IMR-90 (cell line): ENCODE measurements around the gene MNAT1. TPM values are rescaled to one million over a fixed set of nuclear protein-coding genes. Genes with fewer than 3 reads are reported as not detected.

Experiments
- ATAC-seq: fragments of 200-7000 bp; cut with Tn5 transposase; 2 replicates; pipeline ENCODE4 v1.9.1; 2020; ENCODE audit warnings: low read depth, mild to moderate bottlenecking, moderate library complexity
- Bru-seq: library from RNA; stranded (reverse); fragments of 400-500 nt; gene quantifications from one replicate; lab custom pipeline; 2021; lab: Mats Ljungman, UMichigan
- BruChase-seq, 2 experiments: library from RNA; stranded (reverse); fragments of 400-500 nt; gene quantifications; one replicate each; lab custom pipeline; 2021; lab: Mats Ljungman, UMichigan
- BruUV-seq: library from RNA; stranded (reverse); fragments of 400-500 nt; replicated peaks from 2 replicates; lab custom pipeline; 2021; lab: Mats Ljungman, UMichigan
- CTCF ChIA-PET: fragments of 300-600 bp; formaldehyde crosslinking; extraction: SDS; loops from one replicate; lab custom pipeline; 2021; ENCODE audit warnings: antibody characterized with exemption; lab: Yijun Ruan, JAX
- POLR2A ChIA-PET: fragments of 300-600 bp; sonication (Branson Sonifier 250); formaldehyde crosslinking; loops from one replicate; lab custom pipeline; 2022; ENCODE audit warnings: antibody characterized with exemption; ENCODE audit not compliant: unreplicated experiment; lab: Charles Lee
- DNase-seq: peaks from one replicate; pipeline ENCODE4 v3.0.0; 2013
- H2AFZ ChIP-seq: replicated peaks from 2 replicates; pipeline ENCODE3; 2013; ENCODE audit warnings: low read length, mild to moderate bottlenecking; ENCODE audit not compliant: poor library complexity
- H2AK5ac ChIP-seq: 2 replicates; pipeline ENCODE4 v1.6.1; 2013; ENCODE audit warnings: low read depth, low read length, inconsistent platforms
- H2AK9ac ChIP-seq: replicated peaks from 2 replicates; pipeline ENCODE3; 2013; ENCODE audit warnings: mild to moderate bottlenecking, low read depth, low read length, moderate library complexity; ENCODE audit not compliant: poor library complexity
- H2BK120ac ChIP-seq: 2 replicates; pipeline ENCODE4 v1.6.1; 2013; ENCODE audit warnings: low read depth, low read length, inconsistent platforms
- H2BK15ac ChIP-seq: 3 replicates; pipeline ENCODE4 v1.6.1; 2013; ENCODE audit warnings: low read depth, low read length, inconsistent platforms
- H2BK20ac ChIP-seq: 2 replicates; pipeline ENCODE4 v1.6.1; 2013; ENCODE audit warnings: low read depth, mild to moderate bottlenecking, inconsistent platforms, low read length, moderate library complexity
- H2BK5ac ChIP-seq: 2 replicates; pipeline ENCODE4 v1.6.1; 2013; ENCODE audit warnings: mild to moderate bottlenecking, low read depth, low read length, inconsistent platforms; ENCODE audit not compliant: poor library complexity, severe bottlenecking
- H3K14ac ChIP-seq: replicated peaks from 2 replicates; pipeline ENCODE4 v1.6.1; 2013; ENCODE audit warnings: low read depth, low read length, inconsistent platforms
- H3K18ac ChIP-seq: 2 replicates; pipeline ENCODE4 v1.6.1; 2013; ENCODE audit warnings: low read depth, low read length, control low read depth
- H3K23ac ChIP-seq: 2 replicates; pipeline ENCODE4 v1.6.1; 2013; ENCODE audit warnings: low read depth, low read length, inconsistent platforms
- H3K27ac ChIP-seq: 2 replicates; pipeline ENCODE4 v1.5.1; 2013; ENCODE audit warnings: mild to moderate bottlenecking, control low read depth, low read length; ENCODE audit not compliant: insufficient read depth
- H3K27me3 ChIP-seq: 2 replicates; pipeline ENCODE4 v1.6.1; 2013; ENCODE audit warnings: low read length; ENCODE audit not compliant: control insufficient read depth, insufficient read depth
- H3K36me3 ChIP-seq: 2 replicates; pipeline ENCODE4 v1.6.1; 2013; ENCODE audit warnings: low read length, mixed read lengths; ENCODE audit not compliant: control insufficient read depth, insufficient read depth
- H3K4ac ChIP-seq: 2 replicates; pipeline ENCODE4 v1.6.1; 2013; ENCODE audit warnings: low read depth, low read length, inconsistent platforms
- H3K4me1 ChIP-seq: 2 replicates; pipeline ENCODE4 v1.6.1; 2013; ENCODE audit warnings: low read length, mixed read lengths; ENCODE audit not compliant: control insufficient read depth, insufficient read depth
- H3K4me2 ChIP-seq: 2 replicates; pipeline ENCODE4 v1.6.1; 2013; ENCODE audit warnings: low read depth, mild to moderate bottlenecking, control low read depth, low read length, moderate library complexity
- H3K4me3 ChIP-seq: 2 replicates; pipeline ENCODE4 v1.5.1; 2013; ENCODE audit warnings: low read depth, mild to moderate bottlenecking, control low read depth, low read length, moderate library complexity; ENCODE audit not compliant: insufficient read depth
- H3K56ac ChIP-seq: 2 replicates; pipeline ENCODE4 v1.6.1; 2013; ENCODE audit warnings: low read length, inconsistent platforms; ENCODE audit not compliant: insufficient read depth; ENCODE audit errors: extremely low read depth
- H3K79me1 ChIP-seq, 2 experiments: 2 replicates each; pipeline ENCODE4 v1.6.1; 2013; ENCODE audit warnings: low read length in 2 of 2, inconsistent platforms in 1 of 2, low read depth in 1 of 2
- H3K9ac ChIP-seq: 2 replicates; pipeline ENCODE4 v1.6.1; 2013; ENCODE audit warnings: low read depth, low read length, control low read depth
- H3K9me1 ChIP-seq: 2 replicates; pipeline ENCODE4 v1.6.1; 2013; ENCODE audit warnings: low read length, inconsistent platforms; ENCODE audit not compliant: insufficient read depth
- H3K9me3 ChIP-seq: 2 replicates; pipeline ENCODE4 v1.6.1; 2013; ENCODE audit warnings: low read length; ENCODE audit not compliant: control insufficient read depth, insufficient read depth
- H4K20me1 ChIP-seq: 2 replicates; pipeline ENCODE4 v1.6.1; 2013; ENCODE audit warnings: low read length, inconsistent platforms; ENCODE audit not compliant: insufficient read depth
- H4K5ac ChIP-seq: 2 replicates; pipeline ENCODE4 v1.6.1; 2013; ENCODE audit warnings: mild to moderate bottlenecking, low read depth, low read length, control low read depth
- H4K8ac ChIP-seq, 2 experiments: 2 replicates each; pipeline ENCODE4 v1.6.1; 2013; ENCODE audit warnings: low read depth in 2 of 2, low read length in 2 of 2, control low read depth in 1 of 2, inconsistent platforms in 1 of 2
- H4K91ac ChIP-seq: 2 replicates; pipeline ENCODE4 v1.6.1; 2013; ENCODE audit warnings: low read depth, low read length, inconsistent platforms; ENCODE audit not compliant: insufficient read depth
- BHLHE40 ChIP-seq: fragments of 150-350 bp; IDR thresholded peaks from 2 replicates; pipeline ENCODE4 v1.6.1; 2016; ENCODE audit warnings: mild to moderate bottlenecking, low read depth, low read length
- MAZ ChIP-seq: IDR thresholded peaks from 2 replicates; pipeline ENCODE4 v1.6.1; 2012; ENCODE audit warnings: low read depth, mild to moderate bottlenecking, low read length, improper control_type of control experiment, moderate library complexity, borderline replicate concordance
- POLR2A ChIP-seq: IDR thresholded peaks from 2 replicates; pipeline ENCODE4 v1.6.1; 2012; ENCODE audit warnings: mild to moderate bottlenecking, low read depth, low read length
- RAD21 ChIP-seq: IDR thresholded peaks from 2 replicates; pipeline ENCODE4 v1.6.1; 2012; ENCODE audit warnings: low read length, improper control_type of control experiment
- RCOR1 ChIP-seq: IDR thresholded peaks from 2 replicates; pipeline ENCODE4 v1.6.1; 2012; ENCODE audit warnings: mild to moderate bottlenecking, low read length, improper control_type of control experiment; ENCODE audit not compliant: insufficient replicate concordance
- WGBS, 2 experiments: methylation state at CpG; one replicate each; pipeline versions ENCODE4 v1.1.5 to v1.1.7; 2013; ENCODE audit warnings: missing lambda C conversion rate in 2 of 2; ENCODE audit not compliant: insufficient read length in 1 of 2; ENCODE audit errors: extremely low coverage in 2 of 2; 5-methylcytosine and 5-hydroxymethylcytosine counted together
- dilution Hi-C: fragments of 300-500 bp; cut with HindIII; formaldehyde crosslinking; loops from one replicate; pipeline ENCODE4 v1.14.3; 2018; ENCODE audit warnings: low sequenced_read_pairs; ENCODE audit not compliant: unreplicated experiment
- in situ Hi-C: fragments of 300-500 bp; cut with MboI; formaldehyde crosslinking; loops from 3 replicates; pipeline ENCODE4 v1.14.3; 2019; ENCODE audit warnings: low sequenced_read_pairs, inconsistent platforms, mixed read lengths
- intact Hi-C: fragments of 100-400 bp; cut with micrococcal nuclease; formaldehyde crosslinking; loops from 2 replicates; pipeline ENCODE4 v1.10.0; 2022
- long read RNA-seq: library from polyadenylated mRNA; unstranded; transcript quantifications from one replicate; pipeline ENCODE4 v2.0.0, GENCODE V29; 2021; ENCODE audit not compliant: unreplicated experiment
- polyA plus RNA-seq, 3 experiments: library from polyadenylated mRNA; depleted of rRNA; stranded (reverse); fragments of >200 nt; gene quantifications; 2 replicates each; pipeline ENCODE4 v1.2.3, GENCODE V29; 2012; ENCODE audit warnings: low replicate concordance in 1 of 3
- total RNA-seq: library from RNA; depleted of rRNA; stranded (reverse); fragments of >200 nt; gene quantifications from 2 replicates; pipeline ENCODE4 v1.2.3, GENCODE V29; 2012; rRNA removed

MNAT1 gene
- total RNA-seq, result 48.2 and 53.9 TPM in 2 replicates
- polyA plus RNA-seq (2012; rRNA removed), result 46.3 and 53.0 TPM in 2 replicates
- polyA plus RNA-seq (2012; cell fraction: cytosol; rRNA removed), result 10.3 and 17.8 TPM in 2 replicates
- polyA plus RNA-seq (2012; cell fraction: nucleus; rRNA removed; ENCODE audit: low replicate concordance), result 4.0 and 33.2 TPM in 2 replicates
- percentile 87 among the genes with signal in this experiment for Bru-seq, nascent RNA
- percentile 82 among the genes with signal in this experiment for BruChase-seq, experiment 1, labeled RNA remaining after a 6-hour chase
- percentile 84 among the genes with signal in this experiment for BruChase-seq, experiment 2, labeled RNA remaining after a 2-hour chase
- long read RNA-seq, transcript MNAT1-208 (4 exons, 1,097 nt), result minor isoform, 6 of 32 reads
- long read RNA-seq, transcript MNAT1-201 (8 exons, 2,635 nt), result major isoform, 19 of 32 reads
- long read RNA-seq, partial matches to known transcripts, result 1 of 32 reads
- long read RNA-seq, other reads (novel, unspliced or antisense), result 6 of 32 reads

DNA sequence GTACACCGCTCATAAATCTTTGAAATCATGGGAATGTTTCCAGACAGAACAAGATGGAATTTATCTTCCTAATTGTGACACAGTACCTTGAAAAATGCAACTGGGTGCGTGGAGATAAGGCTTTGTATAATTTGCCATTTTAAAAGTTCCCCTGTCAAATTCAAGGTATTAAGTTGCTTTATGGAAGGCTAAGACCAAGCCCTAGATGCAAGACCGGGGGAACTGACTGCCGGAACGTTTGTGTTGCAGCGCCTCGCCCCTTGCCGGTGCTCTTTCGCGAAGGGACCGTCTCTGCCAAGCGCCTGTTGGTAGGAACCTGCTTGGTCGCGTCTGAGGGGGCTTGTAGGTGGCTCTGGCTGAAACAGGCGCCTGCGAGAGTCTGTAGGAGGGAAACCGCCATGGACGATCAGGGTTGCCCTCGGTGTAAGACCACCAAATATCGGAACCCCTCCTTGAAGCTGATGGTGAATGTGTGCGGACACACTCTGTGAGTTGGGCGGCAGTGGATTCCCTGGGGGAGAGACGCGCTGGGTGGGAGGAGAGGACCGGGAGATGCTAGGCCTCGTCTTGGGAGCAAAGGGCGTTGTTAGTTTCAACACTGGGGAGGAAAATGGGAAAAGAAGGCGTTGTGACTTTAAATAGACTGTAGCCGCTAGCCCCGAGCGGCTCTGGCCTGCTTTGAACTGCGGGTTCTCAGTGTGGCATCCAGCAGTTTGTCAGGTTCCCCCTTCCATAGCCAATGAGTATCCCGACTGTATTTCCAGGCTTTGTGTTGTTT is at the start of gene MNAT1:
Gene MNAT1 (plus strand): TSS at position 297 of the 778 bp plus-strand sequence. CDS start 102 bp downstream, at position 399.
- dilution Hi-C loops, result no loop called here
- Histone ChIP-seq H2AK9ac (peak within 1 kb of the TSS; percentile 81), H3K4me3 (peak within 1 kb of the TSS; percentile 99), H3K9me3 (no peaks in the 10 kb centered on the region), H2BK20ac (no peak within 1 kb of the TSS), H3K14ac (peak within 1 kb of the TSS; percentile 90), H3K27me3 (no peaks in the 10 kb centered on the region), H2BK15ac (peak within 1 kb of the TSS; percentile 50; the same call in 1 of the 3 replicates), H3K79me1 (peaks cover 3 to 21% of the 10 kb centered on the region in 2 experiments; a peak in 2 of 4 replicates), H3K9ac (peak within 1 kb of the TSS; percentile 98), H3K56ac (peak within 1 kb of the TSS; percentile 91), H4K91ac (peak within 1 kb of the TSS; percentile 63), H3K4ac (peak within 1 kb of the TSS; percentile 85), H4K20me1 (peaks cover 8% of the 10 kb centered on the region; the same call in 1 of the 2 replicates), H2BK120ac (peak within 1 kb of the TSS; percentile 71), H2BK5ac (peak within 1 kb of the TSS; percentile 88), H2AK5ac (peak within 1 kb of the TSS; percentile 57; the same call in 1 of the 2 replicates), H3K36me3 (no peaks in the 10 kb centered on the region), H3K27ac (peak within 1 kb of the TSS; percentile 94), H2AFZ (peak within 1 kb of the TSS; percentile 96), H3K18ac (peak within 1 kb of the TSS; percentile 83), H3K9me1 (no peaks in the 10 kb centered on the region; the same call in 1 of the 2 replicates), H4K5ac (peak within 1 kb of the TSS; percentile 92), H3K23ac (peak within 1 kb of the TSS; percentile 96), H3K4me2 (peak within 1 kb of the TSS; percentile 100), H3K4me1 (peaks cover 3% of the 10 kb centered on the region), H4K8ac (peak within 1 kb of the TSS; percentile 86 to 91)
- 0% methylated on average over 4 of the region's 33 CpGs; no CpG with 5 or more reads in 1 of the 2 experiments for WGBS, 2 experiments
- no TSS peak for BruUV-seq
- intact Hi-C loops, result loop anchor here (1.0 to 5.0 kb wide), 2 partner anchors 10 to 43 kb away; partner anchors contain the start of gene SIX4
- ChIA-PET POLR2A (no interaction called here), CTCF (no interaction called here)
- ATAC-seq (peak; percentile 96), DNase-seq (peak; percentile 88)
- in situ Hi-C loops, result no loop called here
- TF ChIP-seq RAD21 (peak; percentile 41), BHLHE40 (no peak), RCOR1 (no peak), POLR2A (peak; percentile 63; the same call in 1 of the 2 replicates), MAZ (peak; percentile 58; the same call in 1 of the 2 replicates)
